ENCODE measurements around the gene LRIT2. TPM values are rescaled to one million over a fixed set of nuclear protein-coding genes. Genes with fewer than 3 reads are reported as not detected.

The LRIT2 gene
- total RNA-seq, 1 experiment from 2014 or later = not detected

DNA sequence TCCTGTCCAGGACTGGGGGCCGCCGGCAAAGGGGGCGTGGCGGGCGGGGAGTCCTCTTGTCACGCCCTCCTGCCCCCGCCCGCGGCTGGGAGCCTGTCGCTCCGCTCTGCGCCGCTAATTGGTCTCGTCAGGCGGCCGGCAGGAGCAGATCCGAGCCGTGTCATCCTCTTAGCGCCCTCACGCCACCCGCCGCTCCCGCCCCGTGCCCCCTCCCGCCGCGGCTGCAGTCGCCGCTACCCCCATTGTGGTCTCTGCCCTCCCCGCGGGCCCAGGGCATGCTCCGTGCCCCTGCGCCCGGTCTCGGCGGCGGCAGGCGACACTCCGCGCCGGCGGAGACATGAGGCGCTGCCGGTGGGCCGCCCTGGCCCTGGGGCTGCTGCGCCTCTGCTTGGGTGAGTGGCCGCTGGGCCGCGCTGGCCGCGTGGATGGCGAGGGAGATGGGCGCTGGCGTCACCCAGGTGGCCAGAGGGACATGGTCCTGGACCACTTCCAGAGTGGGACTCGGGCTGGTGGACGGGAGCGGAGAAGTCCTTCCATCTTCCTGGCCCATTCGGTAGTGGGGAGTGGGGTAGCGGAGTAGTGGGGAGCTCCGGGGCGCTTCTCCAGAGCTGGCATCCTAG is 30.8 kb downstream of the LRIT2 start, which contains the start of gene CDHR1:
Gene CDHR1, plus strand, starts transcription at position 114 of the 620 bp plus-strand sequence. Its CDS starts 224 bp downstream, at position 338.
- H4K5ac ChIP-seq (ENCODE audit: insufficient read length, low read depth, low read length) = no peak within 1 kb of the TSS
- WGBS (ENCODE audit: extremely low coverage, insufficient read length, low lambda C conversion rate) = no CpG with 5 or more reads among the region's 61 CpGs
- H3K79me1 ChIP-seq (ENCODE audit: insufficient read depth, low read depth, low read length, poor library complexity, severe bottlenecking) = no peaks in the 10 kb centered on the region
- no peak within 1 kb of the TSS for H2BK5ac ChIP-seq (ENCODE audit: insufficient read length, low read length)
- H3K27ac ChIP-seq (ENCODE audit: insufficient read length, low read depth, low read length) = no peak within 1 kb of the TSS
- H3K4me1 ChIP-seq (ENCODE audit: insufficient read depth, low read length) = no peaks in the 10 kb centered on the region; the same call in 1 of the 2 replicates
- no peak within 1 kb of the TSS; the same call in 1 of the 2 replicates for H2BK15ac ChIP-seq (ENCODE audit: low read depth, low read length)
- no peak within 1 kb of the TSS for H2BK120ac ChIP-seq (ENCODE audit: low read depth, low read length, poor library complexity, severe bottlenecking)
- H2AFZ ChIP-seq (ENCODE audit: low read length) = no peak within 1 kb of the TSS
- peak within 1 kb of the TSS; percentile 64 to 82 for H3K4me3 Mint-ChIP-seq
- no peak within 1 kb of the TSS; a peak in 1 of 7 replicates for H3K27ac Mint-ChIP-seq
- peaks cover 12% of the 10 kb centered on the region for H3K23me2 ChIP-seq (ENCODE audit: insufficient read length, low read depth, low read length, poor library complexity, severe bottlenecking)
- H3T11ph ChIP-seq (ENCODE audit: low read length) = no peak within 1 kb of the TSS
- H2AK5ac ChIP-seq (ENCODE audit: insufficient read length, low read length) = no peak within 1 kb of the TSS
- peaks cover 7 to 9% of the 10 kb centered on the region in 2 experiments for H3K4me1 Mint-ChIP-seq
- no peak within 1 kb of the TSS for H2BK12ac ChIP-seq (ENCODE audit: insufficient read length, low read depth, low read length)
- peak within 1 kb of the TSS; percentile 46 for H3K9ac ChIP-seq (ENCODE audit: extremely low read depth, insufficient read length, low read length)
- H4K91ac ChIP-seq (ENCODE audit: insufficient read length, low read depth, low read length) = no peak within 1 kb of the TSS
- peaks cover 64% of the 10 kb centered on the region for H3K27me3 Mint-ChIP-seq (ENCODE audit: low read depth)
- peak within 1 kb of the TSS; percentile 75 for H3K4me2 ChIP-seq (ENCODE audit: insufficient read depth, insufficient read length, low read length)
- peak within 1 kb of the TSS; percentile 58; the same call in 1 of the 2 replicates for H3K14ac ChIP-seq (ENCODE audit: insufficient read depth, low read length)
- no peak within 1 kb of the TSS for H3K56ac ChIP-seq (ENCODE audit: insufficient read length, low read depth, low read length)
- no peak within 1 kb of the TSS for H3K23ac ChIP-seq (ENCODE audit: insufficient read length, low read depth, low read length)
- no peak within 1 kb of the TSS for H2BK20ac ChIP-seq (ENCODE audit: low read depth, low read length, poor library complexity, severe bottlenecking)
- H3K36me3 Mint-ChIP-seq (ENCODE audit: insufficient read depth in 1 of 3, low read depth in 3 of 3) = peaks cover 0 to 2% (median 0%) of the 10 kb centered on the region in 3 experiments; a peak in 3 of 7 replicates
- H3K27me3 ChIP-seq (ENCODE audit: insufficient read depth, low read length) = peaks cover 17% of the 10 kb centered on the region
- H3K18ac ChIP-seq (ENCODE audit: insufficient read length, low read depth, low read length) = no peak within 1 kb of the TSS
- no peaks in the 10 kb centered on the region for H3K9me3 ChIP-seq (ENCODE audit: control insufficient read depth, low read depth, low read length)
- no peak within 1 kb of the TSS for H4K8ac ChIP-seq (replicated peaks; ENCODE audit: insufficient read length, low read depth, low read length)
- DNase-seq = peak; percentile 82
- TF ChIP-seq, protein P1, sequence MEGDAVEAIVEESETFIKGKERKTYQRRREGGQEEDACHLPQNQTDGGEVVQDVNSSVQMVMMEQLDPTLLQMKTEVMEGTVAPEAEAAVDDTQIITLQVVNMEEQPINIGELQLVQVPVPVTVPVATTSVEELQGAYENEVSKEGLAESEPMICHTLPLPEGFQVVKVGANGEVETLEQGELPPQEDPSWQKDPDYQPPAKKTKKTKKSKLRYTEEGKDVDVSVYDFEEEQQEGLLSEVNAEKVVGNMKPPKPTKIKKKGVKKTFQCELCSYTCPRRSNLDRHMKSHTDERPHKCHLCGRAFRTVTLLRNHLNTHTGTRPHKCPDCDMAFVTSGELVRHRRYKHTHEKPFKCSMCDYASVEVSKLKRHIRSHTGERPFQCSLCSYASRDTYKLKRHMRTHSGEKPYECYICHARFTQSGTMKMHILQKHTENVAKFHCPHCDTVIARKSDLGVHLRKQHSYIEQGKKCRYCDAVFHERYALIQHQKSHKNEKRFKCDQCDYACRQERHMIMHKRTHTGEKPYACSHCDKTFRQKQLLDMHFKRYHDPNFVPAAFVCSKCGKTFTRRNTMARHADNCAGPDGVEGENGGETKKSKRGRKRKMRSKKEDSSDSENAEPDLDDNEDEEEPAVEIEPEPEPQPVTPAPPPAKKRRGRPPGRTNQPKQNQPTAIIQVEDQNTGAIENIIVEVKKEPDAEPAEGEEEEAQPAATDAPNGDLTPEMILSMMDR (conservative IDR thresholded peaks at IDR 0.05) = no peak
- H4K20me1 ChIP-seq (ENCODE audit: control insufficient read depth, insufficient read depth, insufficient read length) = no peaks in the 10 kb centered on the region
- H3K79me2 ChIP-seq (ENCODE audit: insufficient read depth, low read length) = no peaks in the 10 kb centered on the region
- no peaks in the 10 kb centered on the region for H3K9me3 Mint-ChIP-seq
- no peak within 1 kb of the TSS for H3K4ac ChIP-seq (ENCODE audit: low read depth, low read length)

Data from H9 (cell line).